Chondrocyte (in vitro differentiated cells): ENCODE results near the gene RAB37. TPM values are rescaled to one million over a fixed set of nuclear protein-coding genes. Genes with fewer than 3 reads are reported as not detected.

Source experiments
- DNase-seq: peaks from one replicate; pipeline ENCODE4 v3.0.0; 2021; ENCODE audit warnings: mixed read lengths, low spot score
- H3K27ac Mint-ChIP-seq: one replicate; pipeline ENCODE4 v1.8.0; 2021; ENCODE audit warnings: mild to moderate bottlenecking, moderate library complexity, mixed read lengths; ENCODE audit not compliant: unreplicated experiment
- H3K27me3 Mint-ChIP-seq: 2 replicates; pipeline ENCODE4 v1.8.0; 2021; ENCODE audit warnings: low read depth, mixed read lengths
- H3K36me3 Mint-ChIP-seq: 2 replicates; pipeline ENCODE4 v1.8.0; 2021; ENCODE audit warnings: low read depth, mixed read lengths
- H3K4me1 Mint-ChIP-seq: 2 replicates; pipeline ENCODE4 v1.8.0; 2021; ENCODE audit warnings: low read depth, mild to moderate bottlenecking, mixed read lengths
- H3K4me3 Mint-ChIP-seq: one replicate; pipeline ENCODE4 v1.8.0; 2021; ENCODE audit warnings: mild to moderate bottlenecking, moderate library complexity, mixed read lengths; ENCODE audit not compliant: unreplicated experiment
- H3K9me3 Mint-ChIP-seq: 2 replicates; pipeline ENCODE4 v1.8.0; 2021; ENCODE audit warnings: low read depth, mixed read lengths
- CTCF ChIP-seq: fragments of 200-600 bp; sonication (generic); IDR thresholded peaks from 2 replicates; pipeline ENCODE4 v1.5.0; 2021; ENCODE audit warnings: antibody characterized with exemption, mild to moderate bottlenecking, moderate library complexity
- total RNA-seq: library from RNA; stranded (reverse); gene quantifications from 3 replicates; pipeline ENCODE4 v1.2.1, GENCODE V29; 2021

The RAB37 gene
- total RNA-seq, 1 donor from 2014 or later: 0.15 TPM

- peaks cover 52% of the 10 kb centered on the region for H3K4me1 Mint-ChIP-seq
- H3K27ac Mint-ChIP-seq: peak overlapping the region; percentile 98
- peaks cover 14% of the 10 kb centered on the region for H3K36me3 Mint-ChIP-seq
- TF ChIP-seq CTCF: no peak
- H3K9me3 Mint-ChIP-seq: no peaks in the 10 kb centered on the region
- no peak for DNase-seq
- no peaks in the 10 kb centered on the region for H3K27me3 Mint-ChIP-seq
- peak overlapping the region; percentile 97 for H3K4me3 Mint-ChIP-seq
Observed at GRCh38 chr17:74775409-74776043, 38.5 kb downstream of the RAB37 start.

GRCh38 chr17:74776044-74776962 lies 39.2 kb downstream of the RAB37 start, which contains the start of gene NAT9:
Gene NAT9 (minus strand): TSS chr17:74776345. CDS start chr17:74775698, 647 bp downstream.
- Mint-ChIP-seq H3K4me3 (peak within 1 kb of the TSS; percentile 97), H3K27ac (peak within 1 kb of the TSS; percentile 98), H3K27me3 (no peaks in the 10 kb centered on the region), H3K4me1 (peaks cover 52% of the 10 kb centered on the region), H3K36me3 (peaks cover 12% of the 10 kb centered on the region), H3K9me3 (no peaks in the 10 kb centered on the region)
- TF ChIP-seq CTCF: no peak
- DNase-seq: peak; percentile 99

GRCh38 chr17:74776990-74777389 lies 39.9 kb downstream of the RAB37 start:
- Mint-ChIP-seq H3K27ac (peak overlapping the region; percentile 57), H3K36me3 (peaks cover 12% of the 10 kb centered on the region), H3K27me3 (no peaks in the 10 kb centered on the region), H3K4me1 (peaks cover 51% of the 10 kb centered on the region), H3K4me3 (peak overlapping the region; percentile 97), H3K9me3 (no peaks in the 10 kb centered on the region)
- TF ChIP-seq CTCF: no peak
- DNase-seq: no peak

GRCh38 chr17:74777901-74778515 lies 41.0 kb downstream of the RAB37 start:
- no peaks in the 10 kb centered on the region for H3K27me3 Mint-ChIP-seq
- TF ChIP-seq CTCF: no peak
- H3K9me3 Mint-ChIP-seq: no peaks in the 10 kb centered on the region
- no peak overlapping the region for H3K4me3 Mint-ChIP-seq
- H3K27ac Mint-ChIP-seq: no peak overlapping the region
- DNase-seq: no peak
- H3K4me1 Mint-ChIP-seq: peaks cover 43% of the 10 kb centered on the region
- H3K36me3 Mint-ChIP-seq: peaks cover 9% of the 10 kb centered on the region

- Mint-ChIP-seq H3K4me3 (no peak overlapping the region), H3K9me3 (no peaks in the 10 kb centered on the region), H3K27ac (no peak overlapping the region), H3K27me3 (no peaks in the 10 kb centered on the region), H3K4me1 (peaks cover 33% of the 10 kb centered on the region), H3K36me3 (peaks cover 8% of the 10 kb centered on the region)
- no peak for DNase-seq
- no peak for TF ChIP-seq CTCF
Observed at GRCh38 chr17:74778960-74779359, 41.9 kb downstream of the RAB37 start.
